ENCODE measurements around the gene RBMS3.
"Not testable (repeated sequence)": the region's sequence is repeated elsewhere in the genome, so short reads cannot be mapped to it uniquely, and the experiment has no call there.

RBMS3 gene

DNA sequence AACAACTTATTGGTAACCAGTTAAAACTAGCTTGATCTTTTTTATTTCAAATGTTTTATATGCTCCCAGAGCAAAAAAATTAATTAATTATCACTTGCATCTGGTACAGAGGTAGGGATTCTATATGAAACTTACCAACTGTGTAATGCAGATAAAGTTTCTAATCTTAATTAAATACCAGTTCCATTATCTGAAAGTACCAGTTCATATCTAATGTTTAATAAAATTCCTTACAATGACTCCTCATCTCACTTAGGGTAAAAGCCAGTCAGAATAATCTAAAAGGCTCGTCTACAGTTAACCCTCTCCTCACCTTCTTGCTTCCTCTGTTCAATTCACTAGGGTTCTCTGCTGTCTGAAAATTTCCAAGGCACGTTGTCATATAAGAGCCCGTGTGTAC lies 384.8 kb downstream of the RBMS3 start:
- DNase-seq (ENCODE audit: low read depth in 3 of 3, low spot score in 1 of 3): no peak

DNA sequence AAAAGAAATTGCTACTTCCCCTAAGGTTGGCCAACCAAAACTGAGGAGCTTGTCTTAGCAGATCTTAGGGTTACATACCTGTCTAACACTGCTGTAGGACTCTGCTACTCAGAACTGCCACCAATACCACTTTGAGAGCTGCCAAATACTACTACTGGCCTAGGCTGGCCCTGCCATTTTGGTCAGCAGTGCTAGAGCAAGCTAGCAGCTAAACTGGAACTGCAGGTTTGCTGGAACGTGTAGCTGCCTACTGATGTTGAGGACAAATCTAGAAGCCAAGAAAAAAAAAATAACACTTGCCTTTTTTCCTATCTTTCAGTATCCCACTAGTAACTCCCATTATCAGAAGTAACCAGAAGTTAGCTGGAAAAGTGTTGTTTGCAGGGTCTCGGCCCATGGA lies 387.4 kb downstream of the RBMS3 start:
- no peak for DNase-seq (ENCODE audit: low read depth in 3 of 3, low spot score in 1 of 3)

DNA sequence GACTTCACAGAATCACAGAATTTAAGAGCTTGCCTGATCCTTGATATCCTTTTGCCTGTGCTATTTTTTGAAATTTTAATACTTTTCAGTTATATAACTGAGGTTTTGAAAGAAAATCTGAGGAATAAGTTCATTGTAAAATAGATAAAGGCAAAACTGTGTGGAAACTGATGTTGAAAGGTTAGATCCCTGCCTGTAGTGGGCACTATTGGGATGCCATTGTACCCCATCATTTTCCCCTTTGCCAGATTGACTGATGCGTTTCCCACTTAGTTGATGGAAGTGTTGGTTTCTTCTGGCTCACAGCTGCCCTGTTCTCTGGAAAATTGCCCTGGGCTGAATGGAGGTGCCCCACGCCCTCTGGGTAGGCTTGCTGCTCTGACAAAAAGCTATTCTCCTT lies 387.9 kb downstream of the RBMS3 start:
- no peak for DNase-seq (ENCODE audit: low read depth in 3 of 3, low spot score in 1 of 3)

DNA sequence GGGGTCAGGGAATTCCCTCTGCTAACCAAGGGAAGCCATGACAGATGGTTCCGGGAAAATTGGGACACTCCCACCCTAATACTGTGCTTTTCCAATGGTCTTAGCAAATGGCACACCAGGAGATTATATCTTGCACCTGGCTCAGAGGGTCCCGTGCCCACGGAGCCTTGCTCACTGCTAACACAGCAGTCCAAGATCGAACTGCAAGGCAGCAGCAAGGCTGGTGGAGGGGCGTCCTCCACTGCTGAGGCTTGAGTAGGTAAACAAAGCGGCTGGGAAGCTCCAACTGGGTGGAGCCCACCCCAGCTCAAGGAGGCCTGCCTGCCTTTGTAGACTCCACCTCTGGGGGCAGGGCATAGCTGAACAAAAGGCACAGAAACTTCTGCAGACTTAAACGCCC lies 389.6 kb downstream of the RBMS3 start:
- DNase-seq (ENCODE audit: low read depth in 3 of 3, low spot score in 1 of 3): not testable (repeated sequence)

DNA sequence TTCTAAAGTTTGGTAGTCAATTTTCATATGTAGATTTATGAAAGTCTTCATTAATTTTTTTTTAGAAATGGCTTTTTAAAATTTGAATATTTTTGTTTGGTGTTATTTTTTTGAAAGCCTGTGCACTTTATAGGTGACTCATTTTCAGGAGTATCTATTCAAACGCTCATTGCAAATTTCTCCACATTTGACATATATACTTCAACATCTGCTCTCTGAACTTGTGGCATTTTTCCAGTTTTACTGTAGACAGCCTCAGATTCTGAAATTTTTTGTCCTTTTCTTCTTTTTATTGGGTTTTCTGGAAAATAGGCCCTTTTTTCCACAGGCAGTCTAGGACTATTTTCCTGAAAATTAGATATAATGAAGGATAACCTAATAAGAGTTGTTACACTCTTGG lies 396.6 kb downstream of the RBMS3 start:
- DNase-seq (ENCODE audit: low read depth in 3 of 3, low spot score in 1 of 3): no peak

DNA sequence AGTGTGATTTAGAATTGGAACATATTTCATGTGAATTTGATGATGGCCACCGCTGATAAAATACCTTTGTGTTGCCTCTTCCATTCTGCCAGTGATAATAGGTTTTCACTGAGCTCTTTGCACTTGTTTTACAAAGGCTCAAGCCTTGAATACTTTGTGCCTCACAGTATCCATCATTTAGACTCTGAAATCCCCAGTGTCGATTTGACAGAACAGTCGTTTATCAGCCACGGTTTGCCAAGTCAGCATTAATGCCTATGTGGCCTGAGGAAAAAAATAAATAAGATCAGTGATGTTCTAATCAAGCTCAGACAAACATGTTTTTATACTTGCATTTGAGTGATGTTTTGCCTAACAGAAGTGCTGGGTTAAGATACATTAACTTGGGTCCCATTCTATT lies 399.1 kb downstream of the RBMS3 start:
- no peak for DNase-seq (ENCODE audit: low read depth in 3 of 3, low spot score in 1 of 3)

DNA sequence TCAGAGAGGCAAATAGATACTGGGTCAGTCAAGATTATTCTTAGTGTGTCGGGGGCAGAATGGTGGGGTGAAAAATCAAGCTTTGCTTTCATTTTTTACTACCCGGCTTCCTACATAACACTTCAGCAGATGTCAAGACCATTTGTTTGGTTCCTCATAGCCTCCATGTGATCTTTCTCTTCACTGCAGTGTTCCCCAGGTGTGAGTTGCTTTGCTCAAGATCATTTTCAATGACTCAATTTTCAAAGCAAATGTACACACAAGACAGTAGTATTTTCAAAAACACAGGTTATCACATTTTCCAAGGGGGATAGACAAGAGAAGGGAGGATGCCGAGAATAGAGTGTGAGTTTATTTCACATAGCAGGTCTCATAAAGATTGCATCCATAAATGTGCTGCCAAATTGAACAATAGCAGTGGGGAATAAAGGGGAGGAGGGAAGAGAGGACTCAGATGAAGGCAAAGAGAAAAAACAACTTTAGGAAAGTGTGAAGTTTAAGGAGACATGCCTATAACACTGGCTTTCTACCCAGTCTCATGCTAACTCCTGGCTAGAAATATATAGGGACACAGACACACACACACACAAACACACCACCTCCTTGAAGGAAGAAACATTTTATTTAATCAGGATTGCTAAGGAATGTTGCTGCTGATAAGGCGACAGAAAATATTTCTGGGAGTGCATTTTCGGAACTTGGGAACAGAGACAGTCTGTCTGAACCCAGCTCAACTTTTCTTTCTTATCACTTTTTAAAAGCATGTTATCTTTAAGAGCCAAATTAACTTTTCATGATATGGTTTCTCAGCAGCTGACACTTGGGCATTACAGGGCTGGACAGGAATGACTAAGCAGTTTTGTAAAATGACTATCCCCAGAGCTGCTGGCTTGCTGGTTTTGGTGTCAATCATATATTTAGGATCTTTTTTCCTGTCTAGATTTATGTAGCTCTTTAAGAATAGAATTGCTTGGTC lies 402.4 kb downstream of the RBMS3 start:
- no peak for DNase-seq (ENCODE audit: low read depth in 3 of 3, low spot score in 1 of 3)

DNA sequence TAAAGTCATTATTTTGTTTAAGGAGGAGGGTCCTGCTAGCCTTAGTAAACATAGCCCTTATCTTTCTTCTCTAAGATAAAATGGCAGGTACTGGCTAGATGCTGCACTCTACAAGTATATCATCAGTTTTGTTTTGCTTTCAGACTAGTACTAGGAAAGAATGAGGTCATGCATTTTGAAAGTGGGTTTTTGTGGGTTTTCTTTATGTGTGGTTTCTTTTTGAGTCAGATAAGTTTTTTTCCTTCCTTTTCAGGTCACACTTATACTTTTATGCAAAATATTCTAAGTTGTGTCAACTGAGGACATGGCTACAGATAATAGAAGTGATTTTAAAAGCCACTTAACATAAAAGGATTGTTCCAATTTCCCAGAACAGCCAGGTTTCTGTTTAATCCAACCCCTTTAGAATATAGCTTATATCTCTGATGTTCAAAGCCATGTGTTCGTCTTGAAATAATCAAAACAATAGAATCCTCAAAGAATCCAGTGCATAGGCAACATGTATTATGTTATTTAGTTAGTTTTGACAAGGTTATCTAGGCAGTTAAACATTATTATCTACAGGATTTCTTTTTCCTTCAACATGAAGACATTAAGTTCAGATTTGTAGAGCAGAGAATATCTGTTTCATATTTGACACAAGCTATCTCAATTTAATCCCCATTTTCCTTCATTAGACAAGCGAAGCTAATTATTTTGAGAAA lies 406.2 kb downstream of the RBMS3 start:
- DNase-seq (ENCODE audit: low read depth in 3 of 3, low spot score in 1 of 3): no peak

DNA sequence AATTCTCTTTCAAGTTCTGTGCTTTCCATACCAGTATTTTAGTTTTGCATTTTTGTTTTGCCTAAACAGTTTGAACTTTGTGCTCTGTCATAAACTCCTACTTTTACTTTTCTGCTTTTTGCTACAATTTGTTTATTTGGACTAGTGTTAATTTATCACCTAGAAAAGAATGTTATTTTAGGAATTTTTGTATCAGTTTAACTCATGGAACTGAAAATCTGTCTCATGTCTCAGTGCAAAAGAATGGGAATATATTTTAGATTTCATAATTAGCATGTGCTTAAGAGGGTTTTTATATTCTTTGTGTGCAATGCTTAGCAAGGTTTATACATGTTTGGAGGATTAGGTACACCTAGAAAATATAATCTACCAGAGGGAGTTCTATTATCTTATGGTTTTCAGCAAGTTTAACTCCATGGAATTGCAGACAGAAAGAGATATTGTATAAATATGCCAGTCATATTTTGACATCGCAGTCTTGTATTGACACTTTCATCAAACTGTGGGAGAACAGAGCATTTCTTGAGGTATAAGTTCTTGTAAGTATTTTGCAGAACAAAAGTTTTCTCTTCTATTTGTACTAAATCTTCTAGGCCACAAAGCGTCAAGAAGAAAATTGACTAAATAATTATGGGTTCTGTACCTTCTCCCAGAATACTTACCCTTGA lies 409.9 kb downstream of the RBMS3 start:
- DNase-seq (ENCODE audit: low read depth in 3 of 3, low spot score in 1 of 3): no peak

DNA sequence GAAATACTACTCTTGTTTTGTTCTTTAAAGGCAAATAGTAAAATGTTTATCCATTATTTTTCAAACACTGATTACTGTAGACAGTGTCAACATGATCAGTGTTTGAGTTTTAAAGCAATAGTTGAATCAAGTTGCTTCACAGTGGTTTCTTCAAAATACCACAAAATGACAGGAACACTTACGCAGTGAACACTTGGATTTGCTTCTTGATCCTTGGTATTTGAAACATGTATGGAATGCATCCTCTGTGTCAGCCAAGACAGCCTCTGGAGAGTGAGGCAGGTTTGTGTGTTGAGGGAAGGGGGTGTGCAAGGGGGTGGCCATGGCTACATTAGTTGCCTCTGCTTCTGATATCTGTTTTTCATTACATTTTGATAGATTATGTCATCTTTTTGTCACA lies 413.0 kb downstream of the RBMS3 start:
- DNase-seq (ENCODE audit: low read depth in 3 of 3, low spot score in 1 of 3): no peak

DNA sequence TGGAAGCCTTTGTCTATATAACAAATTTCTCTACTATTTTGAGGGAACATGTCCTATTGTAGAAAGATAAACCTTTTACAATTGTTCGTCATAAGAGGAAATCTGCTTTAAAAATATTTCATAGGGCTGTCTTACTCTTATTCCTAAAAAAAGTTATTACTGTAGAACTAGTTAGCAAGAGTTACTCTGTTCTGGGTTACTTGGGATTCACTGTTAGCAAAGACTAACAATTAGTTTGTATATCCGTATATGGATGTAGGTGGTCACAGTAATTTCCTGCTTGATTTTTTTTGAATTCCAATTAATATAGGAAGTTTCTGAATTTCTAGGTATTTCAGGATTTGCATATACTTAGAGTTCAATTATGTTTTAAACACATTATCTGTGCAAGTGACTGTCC lies 413.5 kb downstream of the RBMS3 start:
- no peak for DNase-seq (ENCODE audit: low read depth in 3 of 3, low spot score in 1 of 3)

DNA sequence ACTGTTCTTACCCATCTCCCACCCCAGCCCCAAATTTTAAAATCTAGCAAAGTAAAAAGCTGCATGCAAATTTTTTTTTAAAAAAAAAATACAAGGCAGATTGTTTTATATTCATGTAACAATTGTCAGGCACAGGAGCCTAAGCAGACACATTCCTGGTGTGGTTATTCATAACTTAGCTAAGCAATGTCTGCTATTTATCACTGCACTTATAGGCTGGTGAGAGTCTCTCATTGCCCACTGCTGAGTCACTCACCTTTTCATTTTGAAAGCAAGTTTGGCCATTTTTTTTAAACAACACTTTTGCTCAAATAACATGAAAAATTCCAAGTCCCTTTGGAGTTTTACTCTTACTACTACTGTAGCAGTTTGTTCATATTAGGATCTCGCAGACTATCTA lies 413.9 kb downstream of the RBMS3 start:
- no peak for DNase-seq (ENCODE audit: low read depth in 3 of 3, low spot score in 1 of 3)

DNA sequence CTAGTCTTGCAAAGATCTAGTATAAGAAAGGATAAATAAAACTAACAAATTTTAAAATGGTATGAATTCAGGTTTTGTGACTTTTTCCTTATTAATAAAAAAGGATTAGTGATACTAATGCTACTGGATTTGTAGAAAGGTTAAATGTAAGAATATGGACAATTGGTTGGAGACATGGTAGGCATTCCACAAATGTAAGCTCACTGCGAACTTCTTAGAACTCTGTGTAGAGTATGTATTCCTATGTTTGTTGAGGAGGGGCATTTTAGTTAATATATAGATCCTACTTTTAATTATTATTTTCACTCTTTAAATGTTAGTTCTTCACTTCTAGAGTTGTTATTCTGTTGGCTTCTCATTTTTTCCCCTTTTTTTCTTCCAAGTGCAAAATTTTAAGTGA lies 414.3 kb downstream of the RBMS3 start:
- DNase-seq (ENCODE audit: low read depth in 3 of 3, low spot score in 1 of 3): no peak

DNA sequence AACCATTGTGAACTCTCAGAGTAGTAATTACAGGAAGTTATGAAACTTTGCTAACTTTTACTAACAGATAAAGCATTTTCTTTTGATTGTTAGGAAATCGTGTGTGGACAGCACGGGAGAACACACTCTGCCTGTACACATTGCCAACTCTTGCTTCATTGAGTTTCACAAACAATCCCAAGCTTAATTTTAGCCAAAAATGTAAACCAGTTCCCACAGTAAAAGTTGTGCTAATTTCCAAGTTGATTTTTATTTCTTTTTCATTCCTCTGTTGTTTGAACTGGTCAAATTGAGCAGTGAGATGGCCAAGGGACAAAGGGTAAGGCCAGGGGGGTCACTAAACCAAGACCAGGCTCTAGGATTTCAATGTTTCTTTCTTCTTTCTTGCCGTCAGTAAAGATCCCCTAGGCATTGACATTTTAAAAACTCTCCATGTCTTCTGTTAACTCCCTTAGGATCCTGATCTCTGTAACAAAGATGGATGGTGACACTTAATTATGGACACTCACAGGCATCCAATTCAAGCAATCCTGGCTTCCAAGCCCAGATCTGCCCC lies 414.9 kb downstream of the RBMS3 start:
- no peak for DNase-seq (ENCODE audit: low read depth in 3 of 3, low spot score in 1 of 3)

DNA sequence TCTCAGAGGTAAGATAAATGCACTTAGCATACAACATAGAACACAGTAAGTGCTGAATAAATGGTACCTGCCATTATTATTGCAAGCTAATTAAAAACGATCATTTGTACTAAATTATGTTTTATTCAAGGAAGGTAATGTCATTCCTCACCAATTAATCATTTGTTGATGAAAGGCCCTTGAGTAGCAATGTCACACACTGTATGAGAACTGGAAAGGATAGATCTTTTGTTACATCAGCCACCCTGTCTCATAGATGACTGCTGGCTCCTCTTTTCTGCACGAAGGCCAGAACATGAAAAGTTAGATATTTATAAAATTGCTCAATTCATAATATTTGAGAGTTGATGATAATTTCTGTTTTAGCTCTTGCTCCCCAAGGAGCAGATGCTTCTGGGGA lies 415.4 kb downstream of the RBMS3 start:
- DNase-seq (ENCODE audit: low read depth in 3 of 3, low spot score in 1 of 3): no peak

DNA sequence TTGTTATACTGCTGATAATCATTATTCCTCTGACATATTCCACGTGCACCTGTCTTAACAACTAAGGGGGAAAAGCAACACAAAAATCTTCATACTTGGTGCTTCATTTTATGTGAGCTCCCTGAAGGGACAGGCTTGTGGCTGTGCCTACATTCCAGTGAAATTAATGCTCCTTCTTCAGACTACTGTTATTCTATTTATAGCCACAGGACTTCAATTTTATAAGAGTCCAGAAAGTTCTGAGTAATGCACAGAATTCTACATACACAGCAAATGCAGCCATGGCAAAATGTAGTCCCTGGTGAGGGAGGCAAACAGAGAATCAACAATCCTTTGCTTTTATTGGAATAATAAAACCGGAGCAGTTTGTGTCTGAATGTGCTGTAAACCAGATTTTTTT lies 417.1 kb downstream of the RBMS3 start:
- DNase-seq (ENCODE audit: low read depth in 3 of 3, low spot score in 1 of 3): no peak

DNA sequence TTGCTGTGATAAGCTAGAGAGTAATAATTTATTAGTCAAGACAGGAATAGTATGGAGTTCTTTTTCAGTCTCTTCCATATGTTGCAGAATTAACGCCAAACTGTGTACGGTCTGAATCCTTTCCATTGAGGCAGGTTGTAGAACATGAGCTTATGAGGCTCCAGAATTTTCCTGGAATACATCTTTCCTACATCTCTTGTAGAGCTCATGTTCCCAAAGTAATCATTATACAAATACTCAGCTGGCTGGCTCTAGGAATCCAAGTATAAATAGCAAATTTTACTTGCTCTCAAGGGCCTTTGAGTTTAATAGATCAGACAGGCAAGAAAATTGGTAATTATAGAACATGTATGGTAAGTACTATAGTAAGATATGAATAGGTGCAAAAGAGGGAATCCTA lies 419.4 kb downstream of the RBMS3 start:
- no peak for DNase-seq (ENCODE audit: low read depth in 3 of 3, low spot score in 1 of 3)

DNA sequence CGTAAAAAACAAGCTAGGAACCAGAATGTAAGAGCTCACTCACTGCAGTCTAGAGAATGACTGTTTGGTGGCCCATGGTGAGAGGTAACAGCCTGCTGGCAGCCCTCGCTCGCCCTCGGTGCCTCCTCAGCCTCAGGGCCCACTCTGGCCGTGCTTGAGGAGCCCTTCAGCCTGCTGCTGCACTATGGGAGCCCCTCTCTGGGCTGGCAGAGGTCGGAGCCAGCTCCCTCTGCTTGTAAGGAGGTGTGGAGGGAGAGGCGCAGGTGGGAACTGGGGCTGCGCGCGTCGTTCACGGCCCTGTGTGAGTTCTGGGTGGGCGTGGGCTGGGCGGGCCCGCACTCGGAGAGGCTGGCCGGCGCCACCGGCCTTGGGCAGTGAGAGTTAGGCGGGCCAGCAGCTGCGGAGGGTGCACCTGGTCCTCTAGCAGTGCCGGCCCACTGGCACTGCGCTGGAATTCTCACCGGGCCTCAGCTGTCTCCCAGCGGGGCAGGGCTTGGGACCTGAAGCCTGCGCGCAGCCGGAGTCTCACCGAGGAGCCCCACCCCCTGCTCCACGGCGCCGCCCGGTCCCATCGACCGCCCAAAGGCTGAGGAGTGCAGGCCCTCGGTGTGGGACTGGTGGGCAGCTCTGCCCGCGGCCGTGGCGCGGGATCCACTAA lies 420.6 kb downstream of the RBMS3 start:
- no peak for DNase-seq (ENCODE audit: low read depth in 3 of 3, low spot score in 1 of 3)

DNA sequence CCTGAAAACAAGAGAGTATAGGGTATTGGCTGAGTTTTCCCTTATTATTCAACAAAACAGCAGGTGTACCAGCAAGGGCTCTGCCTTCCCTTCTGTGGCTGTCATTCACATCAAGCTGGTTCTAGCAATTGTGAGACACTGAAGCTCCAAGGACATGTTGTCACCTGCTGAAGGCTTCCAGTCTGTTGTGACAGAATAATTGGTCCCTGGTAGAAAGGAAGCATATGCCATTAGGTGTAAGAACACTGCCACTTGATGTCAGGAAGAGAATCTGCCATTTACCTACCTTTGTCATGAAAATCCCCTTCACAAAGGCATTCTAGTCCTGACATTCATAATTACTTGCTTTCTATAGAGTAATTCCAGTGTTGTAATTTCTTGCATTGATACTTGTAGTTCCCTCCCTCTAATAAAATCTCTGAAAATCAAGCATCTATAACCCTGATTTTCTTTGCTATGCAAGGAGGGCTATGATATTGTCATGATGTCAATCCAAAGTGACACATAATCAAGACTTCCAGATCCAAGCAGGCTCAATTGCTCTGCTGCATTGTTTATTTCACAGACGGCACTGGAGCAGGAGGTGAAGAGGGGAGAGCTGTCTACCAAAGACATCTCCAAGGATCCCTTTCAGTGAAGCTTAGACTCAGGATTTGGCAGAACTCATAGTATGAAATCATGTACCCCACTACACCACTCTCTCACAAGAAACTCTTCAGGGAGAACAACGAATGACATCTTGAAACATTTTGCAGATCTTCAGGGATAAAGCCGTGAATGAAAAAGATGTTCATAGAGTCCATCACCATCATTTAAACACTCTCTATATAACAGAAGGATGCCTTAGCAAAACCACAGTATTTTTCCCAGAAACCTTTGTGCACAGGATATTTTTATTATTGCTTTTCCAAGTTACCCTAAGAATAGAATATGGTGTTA lies 425.3 kb downstream of the RBMS3 start:
- no peak for DNase-seq (ENCODE audit: low read depth in 3 of 3, low spot score in 1 of 3)

DNA sequence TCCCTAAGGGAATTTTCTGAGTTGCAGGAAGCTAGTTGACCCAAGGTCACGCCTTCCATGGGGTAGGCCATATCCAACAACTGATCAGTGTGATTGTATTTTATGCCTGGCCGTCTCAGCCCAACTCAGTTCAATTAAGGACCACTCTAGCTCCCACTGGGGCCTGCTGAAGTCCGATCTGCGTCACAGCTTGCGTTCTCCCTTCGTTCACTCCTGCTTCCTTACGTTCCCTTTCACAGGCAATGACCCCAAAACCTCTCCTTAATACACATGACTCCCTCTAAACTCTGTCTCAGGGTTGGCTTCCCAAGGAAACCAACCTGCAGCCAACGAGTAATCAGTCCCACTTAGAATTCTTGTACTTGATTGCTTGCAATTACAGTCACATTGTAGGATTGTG lies 428.0 kb downstream of the RBMS3 start:
- DNase-seq (ENCODE audit: low read depth in 3 of 3, low spot score in 1 of 3): no peak
